Measurements from ENCODE around the gene ADGRL1.

The ADGRL1 gene

GRCh38 chr19:14105680-14106079 is 100.3 kb downstream of the ADGRL1 start:
- TF ChIP-seq POU6F1 (CRISPR knock-in tag; IDR thresholded peaks at IDR 0.05; ENCODE audit: borderline replicate concordance, low read depth) (no peak), OSR1 (CRISPR knock-in tag; IDR thresholded peaks at IDR 0.05) (no peak), PPARA (CRISPR knock-in tag; IDR thresholded peaks at IDR 0.05; ENCODE audit: borderline replicate concordance) (no peak), CSDC2 (CRISPR knock-in tag; IDR thresholded peaks at IDR 0.05) (no peak), RARB (CRISPR knock-in tag; IDR thresholded peaks at IDR 0.05) (no peak), BACH2 (CRISPR knock-in tag; IDR thresholded peaks at IDR 0.05; ENCODE audit: borderline replicate concordance) (no peak), TSHZ2 (CRISPR knock-in tag; IDR thresholded peaks at IDR 0.05) (no peak), ZFP30 (CRISPR knock-in tag; IDR thresholded peaks at IDR 0.05) (no peak), CREB5 (CRISPR knock-in tag; IDR thresholded peaks at IDR 0.05; ENCODE audit: low read depth) (no peak), TOX (CRISPR knock-in tag; IDR thresholded peaks at IDR 0.05; ENCODE audit: borderline replicate concordance) (no peak), GLIS3 (CRISPR knock-in tag; IDR thresholded peaks at IDR 0.05) (no peak), PATZ1 (CRISPR knock-in tag; IDR thresholded peaks at IDR 0.05; ENCODE audit: borderline replicate concordance) (no peak), ESRRG (CRISPR knock-in tag; IDR thresholded peaks at IDR 0.05) (no peak), ZFP3 (CRISPR knock-in tag; IDR thresholded peaks at IDR 0.05) (no peak), ZNF70 (CRISPR knock-in tag; IDR thresholded peaks at IDR 0.05) (no peak), SNAI2 (CRISPR knock-in tag; IDR thresholded peaks at IDR 0.05) (no peak), TCF4 (CRISPR knock-in tag; IDR thresholded peaks at IDR 0.05; ENCODE audit: borderline replicate concordance) (no peak), CSRNP3 (CRISPR knock-in tag; IDR thresholded peaks at IDR 0.05) (no peak), ARNTL (CRISPR knock-in tag; IDR thresholded peaks at IDR 0.05; ENCODE audit: borderline replicate concordance, low read depth) (no peak), ZC3H10 (CRISPR knock-in tag; IDR thresholded peaks at IDR 0.05) (no peak)
- no peak for ATAC-seq

GRCh38 chr19:14103310-14103709 is 102.7 kb downstream of the ADGRL1 start:
- no peak for ATAC-seq
- no peak for TF ChIP-seq PATZ1 (CRISPR knock-in tag; IDR thresholded peaks at IDR 0.05; ENCODE audit: borderline replicate concordance)
- TF ChIP-seq ZC3H10 (CRISPR knock-in tag; IDR thresholded peaks at IDR 0.05) = no peak
- no peak for TF ChIP-seq ISL1 (CRISPR knock-in tag; IDR thresholded peaks at IDR 0.05)
- TF ChIP-seq ZFP3 (CRISPR knock-in tag; IDR thresholded peaks at IDR 0.05) = no peak
- no peak for TF ChIP-seq BACH2 (CRISPR knock-in tag; IDR thresholded peaks at IDR 0.05; ENCODE audit: borderline replicate concordance)
- TF ChIP-seq CSRNP3 (CRISPR knock-in tag; IDR thresholded peaks at IDR 0.05) = no peak
- TF ChIP-seq CSDC2 (CRISPR knock-in tag; IDR thresholded peaks at IDR 0.05) = no peak
- TF ChIP-seq ESRRG (CRISPR knock-in tag; IDR thresholded peaks at IDR 0.05) = no peak
- no peak for TF ChIP-seq OSR1 (CRISPR knock-in tag; IDR thresholded peaks at IDR 0.05)
- TF ChIP-seq ZFP30 (CRISPR knock-in tag; IDR thresholded peaks at IDR 0.05) = no peak
- TF ChIP-seq ZNF8 (CRISPR knock-in tag; IDR thresholded peaks at IDR 0.05) = no peak
- no peak for TF ChIP-seq TCF4 (CRISPR knock-in tag; IDR thresholded peaks at IDR 0.05; ENCODE audit: borderline replicate concordance)
- no peak for TF ChIP-seq PPARA (CRISPR knock-in tag; IDR thresholded peaks at IDR 0.05; ENCODE audit: borderline replicate concordance)
